Keratinocyte (primary cell): ENCODE measurements around the gene SLC12A5. TPM values are rescaled to one million over a fixed set of nuclear protein-coding genes. Genes with fewer than 3 reads are reported as not detected.

Experiments
- DNase-seq: peaks from one replicate; pipeline ENCODE4 v3.0.0-alpha.2; 2011; ENCODE audit warnings: low read depth, missing footprints, low spot score
- FAIRE-seq: peaks from 2 replicates; lab custom pipeline; 2011; peaks lifted over from hg19 to GRCh38; lab: Jason Lieb, UNC
- H2AFZ ChIP-seq: 2 replicates; pipeline ENCODE4 v1.6.0; 2012; ENCODE audit warnings: low read length, control low read depth, inconsistent platforms; ENCODE audit not compliant: control insufficient read depth
- H3K27ac ChIP-seq: 2 replicates; pipeline ENCODE4 v1.5.1; 2011; ENCODE audit warnings: low read length; ENCODE audit not compliant: control insufficient read depth, insufficient read depth
- H3K27me3 ChIP-seq: 3 replicates; pipeline ENCODE4 v1.6.0; 2011; ENCODE audit warnings: low read length; ENCODE audit not compliant: control insufficient read depth, insufficient read depth; ENCODE audit errors: extremely low read depth
- H3K36me3 ChIP-seq, 2 experiments: 2 replicates in 1 of 2; 3 replicates in 1 of 2; pipeline ENCODE4 v1.5.1; 2011; ENCODE audit warnings: low read length in 2 of 2, mild to moderate bottlenecking in 1 of 2; ENCODE audit not compliant: control insufficient read depth in 2 of 2, insufficient read depth in 2 of 2; ENCODE audit errors: extremely low read depth in 1 of 2
- H3K4me1 ChIP-seq: 3 replicates; pipeline ENCODE4 v1.5.1; 2011; ENCODE audit warnings: low read length; ENCODE audit not compliant: control insufficient read depth, insufficient read depth; ENCODE audit errors: extremely low read depth
- H3K4me2 ChIP-seq: 3 replicates; pipeline ENCODE4 v1.6.0; 2011; ENCODE audit warnings: low read depth, low read length; ENCODE audit not compliant: control insufficient read depth, insufficient read depth; ENCODE audit errors: extremely low read depth
- H3K4me3 ChIP-seq, 3 experiments: fragments of 200-600 bp in 1 of 3; sonication (generic) in 1 of 3; 2 replicates in 2 of 3; 3 replicates in 1 of 3; pipeline ENCODE4 v1.5.1; 2011 to 2016; ENCODE audit warnings: low read length in 3 of 3, mild to moderate bottlenecking in 3 of 3, control low read depth in 2 of 3, inconsistent platforms in 1 of 3, low read depth in 1 of 3, mixed read lengths in 1 of 3, mixed run types in 1 of 3, moderate library complexity in 1 of 3; ENCODE audit not compliant: control insufficient read depth in 2 of 3, insufficient read depth in 2 of 3; ENCODE audit errors: extremely low read depth in 1 of 3
- H3K79me2 ChIP-seq: 2 replicates; pipeline ENCODE4 v1.6.0; 2012; ENCODE audit warnings: low read length; ENCODE audit not compliant: control insufficient read depth, insufficient read depth
- H3K9ac ChIP-seq: 3 replicates; pipeline ENCODE4 v1.6.0; 2011; ENCODE audit warnings: low read length; ENCODE audit not compliant: control insufficient read depth, insufficient read depth; ENCODE audit errors: extremely low read depth
- H3K9me1 ChIP-seq: 3 replicates; pipeline ENCODE4 v1.6.0; 2011; ENCODE audit warnings: low read length; ENCODE audit not compliant: control insufficient read depth, insufficient read depth; ENCODE audit errors: extremely low read depth
- H3K9me3 ChIP-seq: 2 replicates; pipeline ENCODE4 v1.5.1; 2012; ENCODE audit warnings: low read depth, low read length; ENCODE audit not compliant: control insufficient read depth
- H4K20me1 ChIP-seq: 3 replicates; pipeline ENCODE4 v1.6.0; 2011; ENCODE audit warnings: low read length; ENCODE audit not compliant: control insufficient read depth, insufficient read depth; ENCODE audit errors: extremely low read depth
- EZH2 ChIP-seq: IDR thresholded peaks from one replicate; pipeline ENCODE4 v1.6.1; 2012; ENCODE audit warnings: inconsistent platforms, mild to moderate bottlenecking, low read length, moderate library complexity
- dilution Hi-C: fragments of 300-500 bp; cut with MboI; formaldehyde crosslinking; loops from one replicate; pipeline ENCODE4 v1.7.0; 2020; ENCODE audit warnings: low sequenced_read_pairs; ENCODE audit not compliant: extremely low pct_ligation_motif_present
- polyA plus RNA-seq, 5 experiments: library from polyadenylated mRNA; depleted of rRNA in 3 of 5; stranded (reverse) in 3 of 5; stranded (forward) in 1 of 5; unstranded in 1 of 5; fragments of >200 nt; gene quantifications; 1 replicate in 1 of 5; 2 replicates in 3 of 5; 3 replicates in 1 of 5; pipeline versions ENCODE4 v1.2.1 to v1.2.3, GENCODE V29; 2011 to 2012; ENCODE audit warnings: missing spikeins in 2 of 5, low read depth in 1 of 5, low replicate concordance in 1 of 5
- TF ChIP-seq, protein P1 (sequence below), 3 experiments: IDR thresholded peaks in 1 of 3; conservative IDR thresholded peaks in 1 of 3; optimal IDR thresholded peaks in 1 of 3; 2 replicates in 2 of 3; 3 replicates in 1 of 3; pipeline versions ENCODE3 to v1.5.1; 2011; ENCODE audit warnings: low read length in 3 of 3, mild to moderate bottlenecking in 3 of 3, moderate library complexity in 2 of 3, control low read depth in 1 of 3, inconsistent platforms in 1 of 3; ENCODE audit not compliant: insufficient read depth in 2 of 3; ENCODE audit errors: extremely low read depth in 1 of 3

Gene SLC12A5
- polyA plus RNA-seq, 1 donor (not counting 4 experiments of a cell fraction or from before 2014, with no cell fraction given): not detected

DNA sequence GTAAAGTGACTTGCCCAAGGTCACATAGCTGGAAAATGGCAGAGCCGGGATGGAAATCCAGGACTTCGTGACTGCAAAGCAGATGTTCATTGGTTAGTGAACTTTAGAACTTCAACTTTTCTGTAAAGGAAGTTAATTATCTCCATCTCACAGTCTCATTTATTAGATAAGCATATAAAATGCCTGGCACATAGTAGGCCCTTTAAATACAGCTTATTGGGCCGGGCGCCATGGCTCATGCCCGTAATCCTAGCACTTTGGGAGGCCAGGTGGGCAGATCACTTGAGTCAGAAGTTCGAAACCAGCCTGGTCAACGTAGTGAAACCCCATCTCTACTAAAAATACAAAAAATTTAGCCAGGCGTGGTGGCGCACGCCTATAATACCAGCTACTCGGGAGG, 22.1 kb upstream of the SLC12A5 start:
- Histone ChIP-seq H3K36me3 (no peaks in the 10 kb centered on the region), H3K4me1 (peaks cover 36% of the 10 kb centered on the region), H2AFZ (no peak overlapping the region), H3K27me3 (peaks cover 27% of the 10 kb centered on the region), H3K9me3 (no peaks in the 10 kb centered on the region), H3K4me2 (no peak overlapping the region), H3K9me1 (no peaks in the 10 kb centered on the region), H3K4me3 (no peak overlapping the region), H3K9ac (no peak overlapping the region), H3K79me2 (no peaks in the 10 kb centered on the region), H4K20me1 (no peaks in the 10 kb centered on the region), H3K27ac (no peak overlapping the region)
- FAIRE-seq (no peak), DNase-seq (no peak)
- dilution Hi-C loops: no loop called here
- TF ChIP-seq, protein P1, sequence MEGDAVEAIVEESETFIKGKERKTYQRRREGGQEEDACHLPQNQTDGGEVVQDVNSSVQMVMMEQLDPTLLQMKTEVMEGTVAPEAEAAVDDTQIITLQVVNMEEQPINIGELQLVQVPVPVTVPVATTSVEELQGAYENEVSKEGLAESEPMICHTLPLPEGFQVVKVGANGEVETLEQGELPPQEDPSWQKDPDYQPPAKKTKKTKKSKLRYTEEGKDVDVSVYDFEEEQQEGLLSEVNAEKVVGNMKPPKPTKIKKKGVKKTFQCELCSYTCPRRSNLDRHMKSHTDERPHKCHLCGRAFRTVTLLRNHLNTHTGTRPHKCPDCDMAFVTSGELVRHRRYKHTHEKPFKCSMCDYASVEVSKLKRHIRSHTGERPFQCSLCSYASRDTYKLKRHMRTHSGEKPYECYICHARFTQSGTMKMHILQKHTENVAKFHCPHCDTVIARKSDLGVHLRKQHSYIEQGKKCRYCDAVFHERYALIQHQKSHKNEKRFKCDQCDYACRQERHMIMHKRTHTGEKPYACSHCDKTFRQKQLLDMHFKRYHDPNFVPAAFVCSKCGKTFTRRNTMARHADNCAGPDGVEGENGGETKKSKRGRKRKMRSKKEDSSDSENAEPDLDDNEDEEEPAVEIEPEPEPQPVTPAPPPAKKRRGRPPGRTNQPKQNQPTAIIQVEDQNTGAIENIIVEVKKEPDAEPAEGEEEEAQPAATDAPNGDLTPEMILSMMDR (optimal IDR thresholded peaks at IDR 0.05 in 1 of 3, IDR thresholded peaks at IDR 0.05 in 1 of 3, conservative IDR thresholded peaks at IDR 0.05 in 1 of 3; ENCODE audit: extremely low read depth in 1 of 3, insufficient read depth in 2 of 3, low read length in 3 of 3): no peak
- TF ChIP-seq EZH2: no peak

DNA sequence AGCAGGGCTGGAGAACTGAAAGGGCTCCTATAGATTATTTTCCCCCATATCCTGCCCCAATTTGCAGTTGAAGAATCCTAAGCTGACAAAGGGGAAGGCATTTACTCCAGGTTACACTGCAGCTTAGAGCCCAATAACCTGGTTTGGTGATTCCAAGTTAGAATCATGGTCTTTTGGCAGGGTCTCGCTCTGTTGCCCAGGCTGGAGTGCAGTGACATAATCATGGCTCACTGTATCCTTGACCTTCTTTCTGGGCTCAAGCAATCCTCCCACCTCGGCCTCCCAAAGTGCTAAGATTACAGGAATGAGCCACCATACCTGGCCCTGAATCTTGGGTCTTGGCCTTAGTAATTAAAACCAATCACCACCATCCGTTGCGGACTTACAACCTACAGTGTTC, 21.3 kb upstream of the SLC12A5 start:
- no peak overlapping the region for H3K4me2 ChIP-seq
- H3K27me3 ChIP-seq: peaks cover 33% of the 10 kb centered on the region

More for the DNA sequence above, 21.3 kb upstream of the SLC12A5 start:
- H3K4me3 ChIP-seq: no peak overlapping the region
- H4K20me1 ChIP-seq: no peaks in the 10 kb centered on the region
- TF ChIP-seq, protein P1 (optimal IDR thresholded peaks at IDR 0.05 in 1 of 3, IDR thresholded peaks at IDR 0.05 in 1 of 3, conservative IDR thresholded peaks at IDR 0.05 in 1 of 3; ENCODE audit: extremely low read depth in 1 of 3, insufficient read depth in 2 of 3, low read length in 3 of 3): no peak
- no peak for TF ChIP-seq EZH2
- dilution Hi-C loops: no loop called here
- no peaks in the 10 kb centered on the region for H3K9me1 ChIP-seq
- H3K9ac ChIP-seq: no peak overlapping the region
- no peaks in the 10 kb centered on the region for H3K9me3 ChIP-seq
- no peaks in the 10 kb centered on the region for H3K36me3 ChIP-seq
- no peak overlapping the region for H2AFZ ChIP-seq
- no peak overlapping the region for H3K27ac ChIP-seq
- peaks cover 36% of the 10 kb centered on the region for H3K4me1 ChIP-seq
- FAIRE-seq: no peak
- DNase-seq: no peak
- H3K79me2 ChIP-seq: no peaks in the 10 kb centered on the region
